GM19452 (cell line): Measurements from ENCODE around the gene KRT13.

ENCODE experiments used
- ATAC-seq: cut with Tn5 transposase; IDR thresholded peaks from one replicate; pipeline ENCODE4 v1.9.1; 2021; ENCODE audit not compliant: unreplicated experiment

The KRT13 gene

GRCh38 chr17:41520821-41521521, 15.6 kb upstream of the KRT13 start:
- ATAC-seq: no peak

GRCh38 chr17:41519501-41520224, 14.3 kb upstream of the KRT13 start:
- no peak for ATAC-seq

GRCh38 chr17:41518789-41519449, 13.5 kb upstream of the KRT13 start, which contains the start of gene KRT15:
Gene KRT15, minus strand, starts transcription at chr17:41518890. Its CDS starts 63 bp downstream, at chr17:41518827.
- no peak for ATAC-seq

GRCh38 chr17:41518031-41518430, 12.6 kb upstream of the KRT13 start:
- no peak for ATAC-seq

GRCh38 chr17:41516830-41517283, 11.4 kb upstream of the KRT13 start:
- ATAC-seq: no peak

- ATAC-seq: no peak
Measured at GRCh38 chr17:41516147-41516829, 10.9 kb upstream of the KRT13 start.

GRCh38 chr17:41513168-41513547, 7.7 kb upstream of the KRT13 start:
- no peak for ATAC-seq

- ATAC-seq: no peak
Measured at GRCh38 chr17:41512546-41513167, 7.2 kb upstream of the KRT13 start.

GRCh38 chr17:41511716-41512115, 6.3 kb upstream of the KRT13 start:
- no peak for ATAC-seq

GRCh38 chr17:41511116-41511515, 5.7 kb upstream of the KRT13 start:
- ATAC-seq: no peak

GRCh38 chr17:41510251-41511065, 5.0 kb upstream of the KRT13 start:
- no peak for ATAC-seq

- no peak for ATAC-seq
Measured at GRCh38 chr17:41507315-41507880, 2.0 kb upstream of the KRT13 start.

GRCh38 chr17:41505809-41506767, 676 bp upstream of the KRT13 start:
- ATAC-seq: no peak

- no peak for ATAC-seq
Measured at GRCh38 chr17:41504246-41504977, 1.0 kb downstream of the KRT13 start.

- ATAC-seq: no peak
Measured at GRCh38 chr17:41503202-41503601, 2.2 kb downstream of the KRT13 start.

- ATAC-seq: no peak
Measured at GRCh38 chr17:41500131-41500911, 5.1 kb downstream of the KRT13 start.

- no peak for ATAC-seq
Measured at GRCh38 chr17:41499714-41500113, 5.7 kb downstream of the KRT13 start.
